Dermis blood vessel endothelial cell (primary cell): ENCODE data around the gene CD58. TPM values are rescaled to one million over a fixed set of nuclear protein-coding genes. Genes with fewer than 3 reads are reported as not detected.

Experiments used
- DNase-seq: peaks from one replicate; pipeline ENCODE4 v3.0.0; 2010
- total RNA-seq: library from RNA; depleted of rRNA; stranded (reverse); fragments of >200 nt; gene quantifications from 2 replicates; pipeline ENCODE4 v1.2.3, GENCODE V29; 2014

Gene CD58
- total RNA-seq, 1 donor from 2014 or later = 15.5 TPM

GRCh38 chr1:116465845-116466685, 104.8 kb downstream of the CD58 start:
- no peak for DNase-seq

- no peak for DNase-seq
Observed at GRCh38 chr1:116465477-116465844, 105.4 kb downstream of the CD58 start.

Other genes starting within 250 kb of the CD58 start
- 208 and 350 TPM in 2 replicates for gene ATP1A1, start 197.8 kb downstream of the CD58 start, total RNA-seq
- 24.8 and 29.4 TPM in 2 replicates for gene IGSF3, start 96.7 kb upstream of the CD58 start, total RNA-seq
- gene CD2, start 183.4 kb upstream of the CD58 start, total RNA-seq = not detected in 2 replicates